GM19023 (cell line): ENCODE measurements around the gene RIPK3.
A peak's percentile ranks its signal among the peaks of the same experiment; 100 is the strongest.
"Not testable (repeated sequence)": the region's sequence is repeated elsewhere in the genome, so short reads cannot be mapped to it uniquely, and the experiment has no call there.

ENCODE experiments used
- ATAC-seq: cut with Tn5 transposase; IDR thresholded peaks from one replicate; pipeline ENCODE4 v1.9.1; 2021; ENCODE audit warnings: mild to moderate bottlenecking, moderate library complexity; ENCODE audit not compliant: unreplicated experiment

Gene RIPK3

GRCh38 chr14:24369907-24370687 lies 30.3 kb upstream of the RIPK3 start:
- ATAC-seq = no peak

GRCh38 chr14:24369463-24369862 lies 29.7 kb upstream of the RIPK3 start:
- no peak for ATAC-seq

GRCh38 chr14:24368562-24369252 lies 28.9 kb upstream of the RIPK3 start:
- ATAC-seq = no peak

- no peak for ATAC-seq
Measured at GRCh38 chr14:24368212-24368561, 28.4 kb upstream of the RIPK3 start.

- no peak for ATAC-seq
Measured at GRCh38 chr14:24367514-24368211, 27.9 kb upstream of the RIPK3 start, which contains the start of gene NFATC4. TSS of gene NFATC4 (plus strand) at chr14:24368184. CDS start at chr14:24368341, 157 bp downstream.

GRCh38 chr14:24366721-24367513 lies 27.1 kb upstream of the RIPK3 start:
- peak; percentile 59 for ATAC-seq

- no peak for ATAC-seq
Measured at GRCh38 chr14:24366413-24366720, 26.6 kb upstream of the RIPK3 start.

- peak; percentile 38 for ATAC-seq
Measured at GRCh38 chr14:24365600-24366412, 26.0 kb upstream of the RIPK3 start.

- ATAC-seq = no peak
Measured at GRCh38 chr14:24364841-24365240, 25.1 kb upstream of the RIPK3 start.

- no peak for ATAC-seq
Measured at GRCh38 chr14:24363401-24363800, 23.6 kb upstream of the RIPK3 start.

- no peak for ATAC-seq
Measured at GRCh38 chr14:24362241-24362960, 22.6 kb upstream of the RIPK3 start.

GRCh38 chr14:24361326-24361725 lies 21.5 kb upstream of the RIPK3 start:
- ATAC-seq = no peak

- ATAC-seq = no peak
Measured at GRCh38 chr14:24360281-24360680, 20.5 kb upstream of the RIPK3 start.

- ATAC-seq = no peak
Measured at GRCh38 chr14:24356208-24356607, 16.4 kb upstream of the RIPK3 start.

GRCh38 chr14:24355009-24355408 lies 15.2 kb upstream of the RIPK3 start:
- ATAC-seq = no peak

- ATAC-seq = not testable (repeated sequence)
Measured at GRCh38 chr14:24354482-24354825, 14.7 kb upstream of the RIPK3 start.

GRCh38 chr14:24353559-24354481 lies 14.0 kb upstream of the RIPK3 start:
- no peak for ATAC-seq

GRCh38 chr14:24351517-24351916 lies 11.7 kb upstream of the RIPK3 start:
- no peak for ATAC-seq

GRCh38 chr14:24349742-24350141 lies 10.0 kb upstream of the RIPK3 start:
- no peak for ATAC-seq
